Urinary bladder (tissue), 4 donors: Measurements from ENCODE around the gene IFNG-AS1. TPM values are rescaled to one million over a fixed set of nuclear protein-coding genes. Genes with fewer than 3 reads are reported as not detected.

Source experiments
- DNase-seq: peaks from one replicate; pipeline ENCODE4 v3.0.0-alpha.2; 2015; ENCODE audit errors: extremely low spot score
- H3K27ac ChIP-seq: one replicate; pipeline ENCODE4 v1.5.1; 2013; ENCODE audit warnings: low read depth, mild to moderate bottlenecking, moderate library complexity
- H3K36me3 ChIP-seq: one replicate; pipeline ENCODE4 v1.6.1; 2013; ENCODE audit warnings: mild to moderate bottlenecking, moderate library complexity; ENCODE audit not compliant: insufficient read depth
- H3K4me1 ChIP-seq: one replicate; pipeline ENCODE4 v1.6.1; 2013; ENCODE audit warnings: mild to moderate bottlenecking, moderate library complexity; ENCODE audit not compliant: insufficient read depth
- H3K4me3 ChIP-seq: one replicate; pipeline ENCODE4 v1.5.1; 2013; ENCODE audit warnings: low read depth, low read length
- WGBS: extraction: QIAGEN DNeasy Blood & Tissue Kit; methylation state at CpG from one replicate; pipeline ENCODE4 v1.1.7; 2013; 5-methylcytosine and 5-hydroxymethylcytosine counted together
- polyA plus RNA-seq: library from polyadenylated mRNA; stranded (reverse); fragments of 200-250 nt; gene quantifications from one replicate; pipeline ENCODE4 v1.2.3, GENCODE V29; 2013
- small RNA-seq: library from RNA; depleted of rRNA; stranded (forward); fragments of <200 nt; gene quantifications from one replicate; pipeline ENCODE3, GENCODE V24; 2014
- total RNA-seq: library from RNA; depleted of rRNA; stranded (reverse); fragments of >200 nt; gene quantifications from one replicate; pipeline ENCODE4 v1.2.3, GENCODE V29; 2014
- donor health status: healthy with polysubstance abuse.
- donor health status: healthy.

The IFNG-AS1 gene
- total and polyA plus RNA-seq, 2 donors: 0.32 TPM; not detected in 1

- DNase-seq: no peak
- WGBS: 86% methylated on average over 1 of the region's 1 CpG
- no peak overlapping the region for H3K27ac ChIP-seq
- no peak overlapping the region for H3K4me3 ChIP-seq
- no peaks in the 10 kb centered on the region for H3K4me1 ChIP-seq
- no peaks in the 10 kb centered on the region for H3K36me3 ChIP-seq
Measured at GRCh38 chr12:68065687-68066086, 76.4 kb downstream of the IFNG-AS1 start.

GRCh38 chr12:68067762-68068376 is 78.6 kb downstream of the IFNG-AS1 start:
- H3K4me1 ChIP-seq: no peaks in the 10 kb centered on the region
- WGBS: 82% methylated on average over 6 of the region's 6 CpGs
- H3K36me3 ChIP-seq: no peaks in the 10 kb centered on the region

GRCh38 chr12:68069275-68069674 is 80.0 kb downstream of the IFNG-AS1 start:
- 85% methylated on average over 3 of the region's 3 CpGs for WGBS
- Histone ChIP-seq H3K4me3 (no peak overlapping the region), H3K4me1 (no peaks in the 10 kb centered on the region), H3K36me3 (no peaks in the 10 kb centered on the region), H3K27ac (no peak overlapping the region)
- DNase-seq: no peak

More at GRCh38 chr12:68067762-68068376, 78.6 kb downstream of the IFNG-AS1 start:
- no peak for DNase-seq
- Histone ChIP-seq H3K27ac (no peak overlapping the region), H3K4me3 (no peak overlapping the region)

Small RNAs within 50 kb of the gene (small RNA-seq; reads per million reads assigned to genes)
- not detected for gene AC005294.1
- gene RPL39P28: not detected

Other genes starting within 250 kb of the IFNG-AS1 start
- not detected for gene IFNG, start 170.3 kb downstream of the IFNG-AS1 start, total RNA-seq
- gene IFNG, start 170.3 kb downstream of the IFNG-AS1 start, polyA plus RNA-seq: not detected
- not detected for gene IL26, start 236.4 kb downstream of the IFNG-AS1 start, total RNA-seq
- 0.10 TPM for gene IL26, start 236.4 kb downstream of the IFNG-AS1 start, polyA plus RNA-seq